Mesothelial cell of epicardium (in vitro differentiated cells): ENCODE results near the gene NUPR1. TPM values are rescaled to one million over a fixed set of nuclear protein-coding genes. Genes with fewer than 3 reads are reported as not detected.

Source experiments
- DNase-seq, 2 experiments: peaks; one replicate each; pipeline ENCODE4 v3.0.0; 2021; ENCODE audit warnings: low spot score in 2 of 2; ENCODE audit not compliant: unreplicated experiment in 2 of 2
- H3K27ac Mint-ChIP-seq: 2 replicates; pipeline ENCODE4 v1.8.0; 2021; ENCODE audit warnings: mixed read lengths
- H3K27me3 Mint-ChIP-seq: 2 replicates; pipeline ENCODE4 v1.8.0; 2021; ENCODE audit warnings: low read depth, mixed read lengths
- H3K36me3 Mint-ChIP-seq: 2 replicates; pipeline ENCODE4 v1.8.0; 2021; ENCODE audit warnings: mixed read lengths
- H3K4me1 Mint-ChIP-seq: 2 replicates; pipeline ENCODE4 v1.8.0; 2021; ENCODE audit warnings: mixed read lengths
- H3K4me3 Mint-ChIP-seq: 2 replicates; pipeline ENCODE4 v1.8.0; 2021; ENCODE audit warnings: mild to moderate bottlenecking, moderate library complexity, mixed read lengths
- H3K9me3 Mint-ChIP-seq: 2 replicates; pipeline ENCODE4 v1.8.0; 2021; ENCODE audit warnings: mixed read lengths
- CTCF ChIP-seq: fragments of 200-600 bp; sonication (generic); IDR thresholded peaks from one replicate; pipeline ENCODE4 v1.5.0; 2021; ENCODE audit warnings: antibody characterized with exemption; ENCODE audit not compliant: unreplicated experiment
- total RNA-seq: library from RNA; stranded (reverse); gene quantifications from 3 replicates; pipeline ENCODE4 v1.2.1, GENCODE V29; 2021

NUPR1 gene, protein sequence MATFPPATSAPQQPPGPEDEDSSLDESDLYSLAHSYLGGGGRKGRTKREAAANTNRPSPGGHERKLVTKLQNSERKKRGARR
- 12.3 to 13.9 TPM (median 13.3 TPM) in 3 replicates for total RNA-seq

- peaks cover 2% of the 10 kb centered on the region for H3K27me3 Mint-ChIP-seq
- peaks cover 21% of the 10 kb centered on the region for H3K4me1 Mint-ChIP-seq
- TF ChIP-seq CTCF, result no peak
- H3K9me3 Mint-ChIP-seq, result no peaks in the 10 kb centered on the region
- peak within 1 kb of the TSS; percentile 59 for H3K4me3 Mint-ChIP-seq
- peak within 1 kb of the TSS; percentile 92 for H3K27ac Mint-ChIP-seq
- no peaks in the 10 kb centered on the region for H3K36me3 Mint-ChIP-seq
- DNase-seq, result peak; percentile 48 to 63
Measured at GRCh38 chr16:28538733-28539596, at the start of gene NUPR1. NUPR1 (minus strand) TSS chr16:28538974; CDS start chr16:28538907, 67 bp downstream.

DNA sequence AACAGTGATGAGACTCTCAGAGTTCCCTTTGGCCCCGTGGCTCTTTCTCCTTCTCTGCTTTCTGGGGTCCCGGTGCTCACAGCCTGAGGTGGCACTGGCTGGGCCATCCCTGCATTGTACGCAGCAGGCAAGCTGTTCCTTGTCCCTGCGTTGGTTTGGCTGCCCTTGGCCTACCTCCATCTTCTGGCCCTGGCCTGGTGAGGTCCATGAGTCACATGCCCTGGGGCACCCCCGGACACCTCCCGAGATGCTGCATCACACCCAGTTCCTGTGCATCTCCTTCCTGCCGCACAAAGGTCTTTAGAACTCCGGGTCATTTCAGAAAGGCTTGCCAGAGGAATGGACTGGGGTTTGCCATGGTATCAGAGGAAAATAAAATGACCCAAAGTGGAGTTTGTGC, 48.6 kb upstream of the NUPR1 start:
- no peak overlapping the region for H3K4me3 Mint-ChIP-seq
- DNase-seq, result no peak
- H3K27ac Mint-ChIP-seq, result no peak overlapping the region
- no peaks in the 10 kb centered on the region for H3K27me3 Mint-ChIP-seq
- TF ChIP-seq CTCF, result no peak
- peaks cover 42% of the 10 kb centered on the region for H3K36me3 Mint-ChIP-seq
- no peaks in the 10 kb centered on the region for H3K4me1 Mint-ChIP-seq
- H3K9me3 Mint-ChIP-seq, result no peaks in the 10 kb centered on the region

- H3K4me1 Mint-ChIP-seq, result no peaks in the 10 kb centered on the region
- no peak overlapping the region for H3K4me3 Mint-ChIP-seq
- no peak for TF ChIP-seq CTCF
- H3K36me3 Mint-ChIP-seq, result peaks cover 48% of the 10 kb centered on the region
- H3K27me3 Mint-ChIP-seq, result no peaks in the 10 kb centered on the region
- H3K27ac Mint-ChIP-seq, result no peak overlapping the region
- DNase-seq, result no peak
- no peaks in the 10 kb centered on the region for H3K9me3 Mint-ChIP-seq
Measured at GRCh38 chr16:28586466-28586865, 47.7 kb upstream of the NUPR1 start.

- DNase-seq, result no peak
- H3K9me3 Mint-ChIP-seq, result no peaks in the 10 kb centered on the region
- H3K4me1 Mint-ChIP-seq, result no peaks in the 10 kb centered on the region
- peaks cover 48% of the 10 kb centered on the region for H3K36me3 Mint-ChIP-seq
- no peak overlapping the region for H3K27ac Mint-ChIP-seq
- no peak for TF ChIP-seq CTCF
- H3K4me3 Mint-ChIP-seq, result no peak overlapping the region
- H3K27me3 Mint-ChIP-seq, result no peaks in the 10 kb centered on the region
Measured at GRCh38 chr16:28585674-28586073, 46.9 kb upstream of the NUPR1 start.

GRCh38 chr16:28580726-28581315, 42.0 kb upstream of the NUPR1 start:
- TF ChIP-seq CTCF, result no peak
- Mint-ChIP-seq H3K27me3 (no peaks in the 10 kb centered on the region), H3K36me3 (peaks cover 38% of the 10 kb centered on the region), H3K4me3 (no peak overlapping the region), H3K9me3 (no peaks in the 10 kb centered on the region), H3K27ac (no peak overlapping the region), H3K4me1 (no peaks in the 10 kb centered on the region)
- DNase-seq, result no peak
